HCT116 (cell line): Measurements from ENCODE around the gene CORO6.

ENCODE experiments used
- POLR2A ChIP-seq: IDR thresholded peaks from 2 replicates; pipeline ENCODE4 v1.7.0; 2011; ENCODE audit warnings: borderline replicate concordance; ENCODE audit not compliant: insufficient read depth, insufficient read length; ENCODE audit errors: extremely low read depth
- TF ChIP-seq, protein P1 (sequence below): IDR thresholded peaks from 2 replicates; pipeline ENCODE4 v1.6.1; 2012
- TF ChIP-seq, protein P2 (sequence below), 3 experiments: fragments of 200-600 bp in 1 of 3; sonication (generic) in 1 of 3; IDR thresholded peaks in 2 of 3; conservative IDR thresholded peaks in 1 of 3; 2 replicates each; pipeline ENCODE4 v1.5.1; 2012 to 2017; ENCODE audit warnings: low read depth in 2 of 3, low read length in 2 of 3, antibody characterized with exemption in 1 of 3, borderline replicate concordance in 1 of 3, control low read depth in 1 of 3, mild to moderate bottlenecking in 1 of 3, mixed read lengths in 1 of 3, mixed run types in 1 of 3, moderate library complexity in 1 of 3; ENCODE audit not compliant: insufficient read depth in 1 of 3

DNA sequence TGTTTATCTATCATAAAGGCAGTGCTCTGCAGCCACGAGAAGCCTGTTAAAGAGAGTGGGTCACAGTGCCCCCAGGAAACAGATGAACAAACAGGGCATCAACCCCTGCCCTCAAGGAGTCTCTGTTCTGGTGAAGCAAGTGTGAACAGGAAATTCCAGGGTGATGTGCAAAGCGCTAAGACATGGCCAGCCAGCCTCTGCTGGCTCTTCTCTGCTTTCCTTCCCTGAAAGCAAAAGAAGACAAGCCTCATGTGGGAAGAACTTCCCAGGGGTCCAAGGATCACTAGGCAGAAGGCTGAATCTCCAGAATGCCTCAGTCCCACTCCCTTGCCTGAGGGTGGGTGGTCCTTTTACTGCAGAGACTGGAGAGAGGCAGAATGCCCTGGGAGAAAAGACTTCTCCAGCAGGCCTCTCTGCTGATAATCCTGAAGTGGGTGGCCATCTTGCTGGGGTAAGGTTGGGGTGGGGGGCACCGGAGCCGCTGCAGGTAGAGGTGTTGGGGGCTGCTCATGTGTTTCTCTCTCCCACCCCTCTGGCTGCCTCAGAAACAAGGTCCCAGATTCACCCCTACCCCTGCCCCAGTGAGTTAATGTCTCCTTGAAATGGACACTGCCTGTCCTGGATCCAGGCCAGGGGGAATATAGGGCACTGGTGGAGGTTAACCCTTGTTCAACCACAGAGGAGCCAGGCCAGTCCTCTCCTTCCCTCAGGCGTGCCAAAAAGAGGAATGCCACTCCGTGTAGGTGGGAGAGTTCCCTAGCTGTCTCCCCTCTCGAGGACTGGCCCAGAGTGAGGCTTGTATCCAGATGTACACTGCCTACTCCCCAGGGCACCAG, 27.4 kb downstream of the CORO6 start:
- no peak for TF ChIP-seq POLR2A
- TF ChIP-seq, protein P1, sequence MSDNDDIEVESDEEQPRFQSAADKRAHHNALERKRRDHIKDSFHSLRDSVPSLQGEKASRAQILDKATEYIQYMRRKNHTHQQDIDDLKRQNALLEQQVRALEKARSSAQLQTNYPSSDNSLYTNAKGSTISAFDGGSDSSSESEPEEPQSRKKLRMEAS = no peak
- TF ChIP-seq, protein P2, sequence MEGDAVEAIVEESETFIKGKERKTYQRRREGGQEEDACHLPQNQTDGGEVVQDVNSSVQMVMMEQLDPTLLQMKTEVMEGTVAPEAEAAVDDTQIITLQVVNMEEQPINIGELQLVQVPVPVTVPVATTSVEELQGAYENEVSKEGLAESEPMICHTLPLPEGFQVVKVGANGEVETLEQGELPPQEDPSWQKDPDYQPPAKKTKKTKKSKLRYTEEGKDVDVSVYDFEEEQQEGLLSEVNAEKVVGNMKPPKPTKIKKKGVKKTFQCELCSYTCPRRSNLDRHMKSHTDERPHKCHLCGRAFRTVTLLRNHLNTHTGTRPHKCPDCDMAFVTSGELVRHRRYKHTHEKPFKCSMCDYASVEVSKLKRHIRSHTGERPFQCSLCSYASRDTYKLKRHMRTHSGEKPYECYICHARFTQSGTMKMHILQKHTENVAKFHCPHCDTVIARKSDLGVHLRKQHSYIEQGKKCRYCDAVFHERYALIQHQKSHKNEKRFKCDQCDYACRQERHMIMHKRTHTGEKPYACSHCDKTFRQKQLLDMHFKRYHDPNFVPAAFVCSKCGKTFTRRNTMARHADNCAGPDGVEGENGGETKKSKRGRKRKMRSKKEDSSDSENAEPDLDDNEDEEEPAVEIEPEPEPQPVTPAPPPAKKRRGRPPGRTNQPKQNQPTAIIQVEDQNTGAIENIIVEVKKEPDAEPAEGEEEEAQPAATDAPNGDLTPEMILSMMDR (IDR thresholded peaks at IDR 0.05 in 2 of 3, conservative IDR thresholded peaks at IDR 0.05 in 1 of 3; ENCODE audit: borderline replicate concordance in 1 of 3, insufficient read depth in 1 of 3, low read depth in 2 of 3, low read length in 2 of 3) = no peak
